ENCODE results near the gene TCEAL7.
A peak's percentile ranks its signal among the peaks of the same experiment; 100 is the strongest.

The TCEAL7 gene

DNA sequence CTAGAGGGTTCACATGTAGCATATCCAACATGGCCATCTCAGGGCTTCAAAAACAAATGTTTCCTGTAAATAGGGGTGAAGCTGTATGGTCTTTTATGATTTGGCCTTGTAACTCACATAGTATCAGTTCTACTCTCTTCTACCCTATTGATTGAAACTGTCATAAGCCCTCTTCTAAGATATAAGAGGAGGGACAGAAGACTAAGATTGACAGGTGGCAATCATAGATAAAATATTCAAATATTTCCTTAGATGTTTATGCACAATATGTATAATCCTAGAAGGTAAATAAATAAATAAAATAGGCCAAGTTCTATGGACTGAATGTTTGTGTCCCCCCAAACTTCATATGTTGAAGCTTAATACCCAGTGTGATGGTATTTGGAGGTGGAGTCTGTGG, 39.4 kb downstream of the TCEAL7 start:
- no peak for DNase-seq

GRCh38 chrX:103372886-103373285, 42.8 kb downstream of the TCEAL7 start:
- DNase-seq, result no peak

DNA sequence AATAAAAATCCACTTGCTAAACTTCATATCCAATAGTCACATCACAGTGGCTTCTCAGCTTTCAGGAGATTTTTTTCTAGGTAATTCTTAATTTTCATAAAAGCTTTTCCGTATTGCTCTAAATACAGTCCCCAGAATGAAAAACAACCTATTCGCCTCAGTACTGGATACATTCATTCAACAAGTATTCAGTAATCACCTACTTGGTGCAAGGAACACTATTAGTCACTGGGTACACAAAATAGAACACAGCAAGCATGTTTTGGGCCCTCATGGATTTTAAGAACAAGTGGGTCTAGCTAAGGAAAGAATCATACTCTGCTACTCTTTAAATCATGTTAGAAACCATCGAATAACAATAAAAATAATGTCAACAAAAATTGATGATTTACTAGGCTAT, 43.5 kb downstream of the TCEAL7 start:
- no peak for DNase-seq

DNA sequence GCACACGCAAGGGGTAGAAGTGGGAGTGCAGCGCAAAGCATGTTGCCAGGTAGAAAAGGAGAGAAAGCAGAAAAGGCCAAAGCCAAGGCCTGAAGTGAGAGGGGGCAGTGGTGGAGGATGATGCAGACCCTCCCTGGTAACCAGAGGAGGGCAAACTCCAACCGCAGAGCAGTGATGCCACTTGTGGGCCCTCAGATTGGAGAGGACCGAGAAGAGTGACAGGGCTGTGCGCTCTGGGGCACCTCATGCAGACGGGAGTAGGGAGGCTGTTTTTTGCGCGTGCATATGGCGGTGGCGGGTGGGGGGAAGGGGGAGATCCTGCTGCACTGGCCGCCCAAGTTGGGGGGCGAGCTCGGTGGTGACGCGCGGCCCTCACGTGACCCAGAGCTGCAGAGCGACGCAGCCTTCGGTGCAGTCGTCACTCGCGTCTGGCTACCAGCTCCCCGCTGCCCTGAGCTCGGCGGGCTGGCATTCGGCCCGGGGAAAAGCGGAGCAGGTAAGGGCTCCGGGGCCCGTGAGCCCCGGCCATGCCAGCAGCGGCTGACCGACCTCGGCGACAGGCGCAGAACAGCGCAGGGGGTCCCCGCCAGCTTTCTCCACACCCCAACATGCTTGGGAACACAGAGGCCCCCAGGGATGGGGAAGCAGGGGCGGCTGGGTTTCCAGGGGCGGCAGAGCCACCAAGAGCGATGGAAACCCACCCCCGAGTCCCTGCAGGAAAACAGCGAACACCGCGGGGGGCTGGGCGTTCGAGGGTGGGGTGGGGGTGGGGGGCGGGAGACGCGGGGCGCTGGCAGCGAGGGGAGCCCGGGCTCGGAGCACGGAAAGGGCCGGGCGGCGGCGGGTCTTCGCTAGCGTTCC, 46.3 kb downstream of the TCEAL7 start, which contains the start of gene BEX3:
Gene BEX3 (plus strand): TSS at position 421 of the 861 bp plus-strand sequence. CDS start 984 bp downstream, outside the sequence.
- peak; percentile 79 for DNase-seq

GRCh38 chrX:103376979-103377324, 46.9 kb downstream of the TCEAL7 start:
- peak; percentile 39 for DNase-seq

DNA sequence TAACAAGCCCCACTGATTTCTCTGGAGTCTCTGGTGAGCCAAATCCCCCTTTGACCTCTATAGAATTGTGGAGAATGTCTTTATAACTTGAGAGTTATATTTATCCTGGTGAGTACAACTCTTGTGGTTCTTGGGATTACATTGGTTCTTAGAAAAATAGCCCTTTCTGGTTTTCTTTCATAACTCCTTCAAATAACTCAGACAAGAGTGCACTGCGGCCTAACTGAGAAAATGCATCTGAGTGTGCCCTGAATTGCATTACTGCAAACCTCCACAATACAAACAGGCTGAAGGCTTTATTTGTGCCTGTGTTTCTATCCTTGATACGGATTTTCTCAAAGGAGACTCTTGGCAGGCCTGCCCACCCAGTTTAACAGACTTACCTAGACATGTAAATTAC, 49.0 kb downstream of the TCEAL7 start:
- DNase-seq, result no peak
